K562 (cell line): ENCODE results near the gene SND1. TPM values are rescaled to one million over a fixed set of nuclear protein-coding genes. Genes with fewer than 3 reads are reported as not detected.

ENCODE experiments used
- CHCHD3 ChIP-seq: fragments of 250-450 bp; sonication (Bioruptor Pico); IDR thresholded peaks from 2 replicates; pipeline ENCODE4 v2.1.2; 2022; ENCODE audit warnings: mild to moderate bottlenecking
- FOS ChIP-seq: IDR thresholded peaks from 3 replicates; pipeline ENCODE4 v1.6.1; 2011; ENCODE audit not compliant: insufficient read length; ENCODE audit errors: extremely low read depth
- GATA2 ChIP-seq: sonication (generic); formaldehyde crosslinking; IDR thresholded peaks from 2 replicates; pipeline ENCODE4 v1.4.0; 2020; ENCODE audit warnings: mild to moderate bottlenecking, missing genetic modification reagents
- KAT2B ChIP-seq: IDR thresholded peaks from one replicate; pipeline ENCODE4 v1.6.1; 2012; ENCODE audit warnings: low read depth, mild to moderate bottlenecking, control low read depth, inconsistent platforms, low read length, moderate library complexity
- KLF16 ChIP-seq: IDR thresholded peaks from 2 replicates; pipeline ENCODE4 v1.6.1; 2016; ENCODE audit warnings: antibody characterized with exemption
- L3MBTL2 ChIP-seq: fragments of 450-650 bp; IDR thresholded peaks from 2 replicates; pipeline ENCODE4 v1.6.1; 2016; ENCODE audit warnings: mild to moderate bottlenecking, moderate library complexity
- MAZ ChIP-seq, 2 experiments: fragments of 450-650 bp in 1 of 2; sonication (generic) in 1 of 2; formaldehyde crosslinking; IDR thresholded peaks in 1 of 2; conservative IDR thresholded peaks in 1 of 2; 2 replicates each; pipeline versions ENCODE4 v1.4.0 to v1.5.0; 2020; ENCODE audit warnings: mild to moderate bottlenecking in 1 of 2, missing genetic modification reagents in 1 of 2
- MIER1 ChIP-seq: fragments of 450-650 bp; IDR thresholded peaks from 2 replicates; pipeline ENCODE4 v1.6.1; 2016; ENCODE audit warnings: antibody characterized with exemption, mild to moderate bottlenecking, low read depth
- NFE2L1 ChIP-seq: fragments of 450-650 bp; IDR thresholded peaks from 2 replicates; pipeline ENCODE4 v1.6.1; 2016; ENCODE audit warnings: missing genetic modification characterization, low read depth, mild to moderate bottlenecking, missing compliant biosample characterization, moderate library complexity, borderline replicate concordance
- NFIC ChIP-seq: fragments of 450-650 bp; IDR thresholded peaks from 2 replicates; pipeline ENCODE4 v1.6.1; 2017; ENCODE audit warnings: mild to moderate bottlenecking, inconsistent platforms
- RBFOX2 ChIP-seq: fragments of 200-400 bp; formaldehyde crosslinking; IDR thresholded peaks from 2 replicates; pipeline ENCODE4 v1.6.1; 2017; ENCODE audit warnings: low read depth, mild to moderate bottlenecking, low read length, moderate library complexity
- RFX5 ChIP-seq: IDR thresholded peaks from 2 replicates; pipeline ENCODE4 v1.6.1; 2011; ENCODE audit warnings: low read depth, mild to moderate bottlenecking, improper control_type of control experiment, low read length
- STAT5B ChIP-seq: fragments of 250-450 bp; sonication (Bioruptor Pico); IDR thresholded peaks from 2 replicates; pipeline ENCODE4 v1.8.0; 2021; ENCODE audit warnings: mild to moderate bottlenecking, inconsistent platforms
- TCF7L2 ChIP-seq: fragments of 150-350 bp; IDR thresholded peaks from 2 replicates; pipeline ENCODE4 v1.6.1; 2016; ENCODE audit warnings: low read depth, mild to moderate bottlenecking, low read length, moderate library complexity
- TFAM ChIP-seq: fragments of 250-450 bp; sonication (Bioruptor Pico); conservative IDR thresholded peaks from 2 replicates; pipeline ENCODE4 v1.5.0; 2021; ENCODE audit warnings: mild to moderate bottlenecking, moderate library complexity
- ZBTB7A ChIP-seq: IDR thresholded peaks from 2 replicates; pipeline ENCODE4 v1.6.1; 2011; ENCODE audit warnings: low read depth, mild to moderate bottlenecking, low read length, moderate library complexity, borderline replicate concordance; ENCODE audit not compliant: control insufficient read depth
- ZNF134 ChIP-seq: fragments of 250-450 bp; sonication (Bioruptor Pico); conservative IDR thresholded peaks from 2 replicates; pipeline ENCODE4 v1.4.0; 2020
- ZNF175 ChIP-seq: fragments of 200-800 bp; sonication (Bioruptor generic); IDR thresholded peaks from 2 replicates; pipeline ENCODE4 v1.6.1; 2016; ENCODE audit warnings: low read depth, mild to moderate bottlenecking, missing genetic modification characterization, missing compliant biosample characterization
- ZNF24 ChIP-seq: fragments of 450-650 bp; IDR thresholded peaks from 2 replicates; pipeline ENCODE4 v1.6.1; 2016
- polyA plus RNA-seq, 8 experiments: library from polyadenylated mRNA; depleted of rRNA in 4 of 8; stranded (reverse) in 5 of 8; unstranded in 3 of 8; fragments of >200 nt; fragmentation: Nextera tagmentation in 2 of 8; fragmentation: Illumina TruSeq in 1 of 8; extraction: Ambion mirVana in 2 of 8; extraction: Trizol in 1 of 8; gene quantifications; 2 replicates each; pipeline versions ENCODE4 v1.2.1 to v1.2.3, GENCODE V29; 2011 to 2014; ENCODE audit warnings: inconsistent platforms in 1 of 8, missing spikeins in 1 of 8
- total RNA-seq, 7 experiments: library from RNA; depleted of rRNA in 6 of 7; stranded (reverse); fragments of >200 nt in 6 of 7; fragmentation: Illumina TruSeq in 2 of 7; extraction: Trizol in 2 of 7; gene quantifications; 2 replicates each; pipeline versions ENCODE4 v1.2.1 to v1.2.3, GENCODE V29; 2011 to 2021; ENCODE audit warnings: low replicate concordance in 1 of 7
- TF ChIP-seq, protein P1 (sequence below): fragments of 150-350 bp; IDR thresholded peaks from 2 replicates; pipeline ENCODE4 v1.6.1; 2014; ENCODE audit warnings: low read depth, mild to moderate bottlenecking, low read length, borderline replicate concordance
- TF ChIP-seq, protein P2 (sequence below), 3 experiments: IDR thresholded peaks in 2 of 3; conservative IDR thresholded peaks in 1 of 3; 2 replicates each; pipeline ENCODE4 v1.5.1; 2011 to 2012; ENCODE audit warnings: low read length in 3 of 3, mild to moderate bottlenecking in 3 of 3, control low read depth in 2 of 3, improper control_type of control experiment in 1 of 3, inconsistent platforms in 1 of 3, low read depth in 1 of 3, mixed read lengths in 1 of 3, moderate library complexity in 1 of 3; ENCODE audit not compliant: insufficient read depth in 2 of 3
- TF ChIP-seq, protein P3 (sequence below), 2 experiments: fragments of 450-650 bp in 1 of 2; sonication (generic) in 1 of 2; formaldehyde crosslinking in 1 of 2; IDR thresholded peaks in 1 of 2; conservative IDR thresholded peaks in 1 of 2; 2 replicates each; pipeline versions ENCODE4 v1.6.1 to v1.8.1; 2016 to 2023; ENCODE audit warnings: mild to moderate bottlenecking in 2 of 2, moderate library complexity in 2 of 2, inconsistent platforms in 1 of 2, missing genetic modification reagents in 1 of 2

SND1 gene
- total and polyA plus RNA-seq, 9 of the 15 experiments (the other 6 are each of a cell fraction or from before 2014, with no cell fraction given), result 46.5 to 307 (median 191) TPM

DNA sequence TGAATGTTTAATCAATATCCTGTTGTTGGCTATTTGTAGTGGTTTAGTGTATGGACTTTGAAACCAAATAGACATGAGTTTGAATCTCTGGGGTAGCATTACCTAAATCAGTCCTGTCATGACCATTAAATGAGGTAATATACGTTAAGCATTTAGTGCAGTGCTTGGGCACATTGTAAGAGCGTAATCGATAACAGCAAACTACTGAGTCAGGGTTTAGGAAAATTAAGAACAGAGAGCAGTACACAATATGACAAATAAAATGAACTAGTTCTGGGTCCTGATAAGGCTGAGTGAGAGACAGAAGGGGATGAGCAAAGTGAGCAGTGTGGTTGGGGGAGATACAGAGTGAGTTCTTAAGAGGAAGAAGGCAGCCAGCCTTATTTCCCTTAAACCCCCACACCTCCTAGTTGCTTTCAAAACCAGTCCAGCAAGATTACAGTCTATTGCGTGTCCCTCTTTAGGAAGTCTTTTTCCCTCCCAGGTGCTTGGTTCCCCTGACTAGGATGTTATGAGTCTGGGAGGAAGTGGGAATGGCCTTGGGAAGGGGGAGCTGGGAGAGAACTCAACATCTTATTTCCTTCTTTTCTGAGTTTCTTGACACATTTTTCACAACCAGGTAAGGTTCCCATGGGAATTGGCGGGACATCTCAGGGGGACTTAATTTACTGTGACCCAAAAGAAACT is 171.0 kb downstream of the SND1 start (continued):
- TF ChIP-seq, protein P1, sequence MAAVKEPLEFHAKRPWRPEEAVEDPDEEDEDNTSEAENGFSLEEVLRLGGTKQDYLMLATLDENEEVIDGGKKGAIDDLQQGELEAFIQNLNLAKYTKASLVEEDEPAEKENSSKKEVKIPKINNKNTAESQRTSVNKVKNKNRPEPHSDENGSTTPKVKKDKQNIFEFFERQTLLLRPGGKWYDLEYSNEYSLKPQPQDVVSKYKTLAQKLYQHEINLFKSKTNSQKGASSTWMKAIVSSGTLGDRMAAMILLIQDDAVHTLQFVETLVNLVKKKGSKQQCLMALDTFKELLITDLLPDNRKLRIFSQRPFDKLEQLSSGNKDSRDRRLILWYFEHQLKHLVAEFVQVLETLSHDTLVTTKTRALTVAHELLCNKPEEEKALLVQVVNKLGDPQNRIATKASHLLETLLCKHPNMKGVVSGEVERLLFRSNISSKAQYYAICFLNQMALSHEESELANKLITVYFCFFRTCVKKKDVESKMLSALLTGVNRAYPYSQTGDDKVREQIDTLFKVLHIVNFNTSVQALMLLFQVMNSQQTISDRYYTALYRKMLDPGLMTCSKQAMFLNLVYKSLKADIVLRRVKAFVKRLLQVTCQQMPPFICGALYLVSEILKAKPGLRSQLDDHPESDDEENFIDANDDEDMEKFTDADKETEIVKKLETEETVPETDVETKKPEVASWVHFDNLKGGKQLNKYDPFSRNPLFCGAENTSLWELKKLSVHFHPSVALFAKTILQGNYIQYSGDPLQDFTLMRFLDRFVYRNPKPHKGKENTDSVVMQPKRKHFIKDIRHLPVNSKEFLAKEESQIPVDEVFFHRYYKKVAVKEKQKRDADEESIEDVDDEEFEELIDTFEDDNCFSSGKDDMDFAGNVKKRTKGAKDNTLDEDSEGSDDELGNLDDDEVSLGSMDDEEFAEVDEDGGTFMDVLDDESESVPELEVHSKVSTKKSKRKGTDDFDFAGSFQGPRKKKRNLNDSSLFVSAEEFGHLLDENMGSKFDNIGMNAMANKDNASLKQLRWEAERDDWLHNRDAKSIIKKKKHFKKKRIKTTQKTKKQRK, result no peak
- TF ChIP-seq RBFOX2 (peak; percentile 53; the same call in 1 of the 2 replicates), TFAM (CRISPR knock-in tag) (no peak), ZNF24 (peak; percentile 55; the same call in 1 of the 2 replicates), NFE2L1 (tag) (no peak), STAT5B (CRISPR knock-in tag) (no peak), ZNF134 (CRISPR knock-in tag) (no peak), TCF7L2 (0 out of 2 replicates have a peak, but pooled peaks have one; percentile 9), FOS (no peak), KLF16 (0 out of 2 replicates have a peak, but pooled peaks have one; percentile 54), GATA2 (CRISPR knock-in tag) (peak; percentile 54), NFIC (peak; percentile 54; the same call in 1 of the 2 replicates), RFX5 (no peak), CHCHD3 (CRISPR knock-in tag) (no peak), MIER1 (no peak), KAT2B (no peak), MAZ (CRISPR knock-in tag; conservative IDR thresholded peaks at IDR 0.05 in 1 of 2, IDR thresholded peaks at IDR 0.05 in 1 of 2) (peak in 1 of 2 experiments; percentile 66; a peak in 2 of 4 replicates), ZBTB7A (no peak), L3MBTL2 (peak; percentile 55; the same call in 1 of the 2 replicates), ZNF175 (CRISPR knock-in tag) (peak; percentile 76; the same call in 1 of the 2 replicates)
- TF ChIP-seq, protein P2, sequence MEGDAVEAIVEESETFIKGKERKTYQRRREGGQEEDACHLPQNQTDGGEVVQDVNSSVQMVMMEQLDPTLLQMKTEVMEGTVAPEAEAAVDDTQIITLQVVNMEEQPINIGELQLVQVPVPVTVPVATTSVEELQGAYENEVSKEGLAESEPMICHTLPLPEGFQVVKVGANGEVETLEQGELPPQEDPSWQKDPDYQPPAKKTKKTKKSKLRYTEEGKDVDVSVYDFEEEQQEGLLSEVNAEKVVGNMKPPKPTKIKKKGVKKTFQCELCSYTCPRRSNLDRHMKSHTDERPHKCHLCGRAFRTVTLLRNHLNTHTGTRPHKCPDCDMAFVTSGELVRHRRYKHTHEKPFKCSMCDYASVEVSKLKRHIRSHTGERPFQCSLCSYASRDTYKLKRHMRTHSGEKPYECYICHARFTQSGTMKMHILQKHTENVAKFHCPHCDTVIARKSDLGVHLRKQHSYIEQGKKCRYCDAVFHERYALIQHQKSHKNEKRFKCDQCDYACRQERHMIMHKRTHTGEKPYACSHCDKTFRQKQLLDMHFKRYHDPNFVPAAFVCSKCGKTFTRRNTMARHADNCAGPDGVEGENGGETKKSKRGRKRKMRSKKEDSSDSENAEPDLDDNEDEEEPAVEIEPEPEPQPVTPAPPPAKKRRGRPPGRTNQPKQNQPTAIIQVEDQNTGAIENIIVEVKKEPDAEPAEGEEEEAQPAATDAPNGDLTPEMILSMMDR (IDR thresholded peaks at IDR 0.05 in 2 of 3, conservative IDR thresholded peaks at IDR 0.05 in 1 of 3; ENCODE audit: insufficient read depth in 2 of 3, low read depth in 1 of 3, low read length in 3 of 3), result no peak
- TF ChIP-seq, protein P3, sequence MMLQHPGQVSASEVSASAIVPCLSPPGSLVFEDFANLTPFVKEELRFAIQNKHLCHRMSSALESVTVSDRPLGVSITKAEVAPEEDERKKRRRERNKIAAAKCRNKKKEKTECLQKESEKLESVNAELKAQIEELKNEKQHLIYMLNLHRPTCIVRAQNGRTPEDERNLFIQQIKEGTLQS (IDR thresholded peaks at IDR 0.05), result peak; percentile 96
- TF ChIP-seq, protein P3 (CRISPR knock-in tag; conservative IDR thresholded peaks at IDR 0.05), result 0 out of 2 replicates have a peak, but pooled peaks have one; percentile 47
